Inferior parietal cortex (tissue), 1 donor: ENCODE results near the gene STX17.
"Not testable (repeated sequence)": the region's sequence is repeated elsewhere in the genome, so short reads cannot be mapped to it uniquely, and the experiment has no call there.

Source experiments
- DNase-seq: peaks from one replicate; pipeline ENCODE4 v3.0.0-alpha.2; 2016; ENCODE audit errors: extremely low spot score

STX17 gene

GRCh38 chr9:99970481-99970880 is 64.0 kb downstream of the STX17 start:
- no peak for DNase-seq

GRCh38 chr9:99971410-99971809 is 65.0 kb downstream of the STX17 start:
- no peak for DNase-seq

GRCh38 chr9:99973455-99973854 is 67.0 kb downstream of the STX17 start:
- no peak for DNase-seq

- no peak for DNase-seq
These were observed 70.8 kb downstream of the STX17 start for GRCh38 chr9:99977033-99977792.

GRCh38 chr9:99978221-99978620 is 71.8 kb downstream of the STX17 start:
- DNase-seq = no peak

GRCh38 chr9:99980598-99980997 is 74.1 kb downstream of the STX17 start:
- no peak for DNase-seq

GRCh38 chr9:99986642-99987041 is 80.2 kb downstream of the STX17 start:
- no peak for DNase-seq

GRCh38 chr9:99990508-99990907 is 84.1 kb downstream of the STX17 start:
- DNase-seq = not testable (repeated sequence)

GRCh38 chr9:99998266-99998665 is 91.8 kb downstream of the STX17 start:
- no peak for DNase-seq

- no peak for DNase-seq
These were observed 92.4 kb downstream of the STX17 start for GRCh38 chr9:99998866-99999265.

GRCh38 chr9:99999797-100000196 is 93.3 kb downstream of the STX17 start:
- DNase-seq = no peak

- no peak for DNase-seq
These were observed 104.7 kb downstream of the STX17 start for GRCh38 chr9:100011062-100011681.

- no peak for DNase-seq
These were observed 105.8 kb downstream of the STX17 start for GRCh38 chr9:100012279-100012678.

- DNase-seq = no peak
These were observed 107.1 kb downstream of the STX17 start for GRCh38 chr9:100013573-100013972.

- DNase-seq = no peak
These were observed 108.4 kb downstream of the STX17 start for GRCh38 chr9:100014846-100015245.

- no peak for DNase-seq
These were observed 113.1 kb downstream of the STX17 start for GRCh38 chr9:100019541-100019940.
